ENCODE data around the gene DPYSL5.
"Not testable (repeated sequence)": the region's sequence is repeated elsewhere in the genome, so short reads cannot be mapped to it uniquely, and the experiment has no call there.

DNA sequence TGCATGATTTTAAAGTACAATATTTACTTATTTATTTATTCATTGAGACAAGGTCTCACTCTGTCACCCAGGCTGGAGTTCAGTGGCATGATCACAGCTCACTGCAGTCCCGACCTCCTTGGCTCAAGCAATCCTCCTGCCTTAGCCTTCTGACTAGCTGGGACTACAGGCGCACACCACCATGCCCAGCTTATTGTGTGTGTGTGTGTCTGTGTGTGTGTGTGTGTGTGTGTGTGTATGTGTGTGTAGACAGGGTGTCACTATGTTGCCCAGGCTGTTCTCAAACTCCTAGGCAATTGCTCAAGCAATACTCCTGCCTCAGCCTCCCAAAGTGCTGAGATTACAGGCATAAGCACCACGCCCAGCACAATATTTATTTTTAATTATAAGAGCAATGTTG is 34.3 kb downstream of the DPYSL5 start:
- not testable (repeated sequence) for TF ChIP-seq CTCF (IDR thresholded peaks at IDR 0.05; ENCODE audit: low read depth, low read length); EZH2phosphoT487 (IDR thresholded peaks at IDR 0.05; ENCODE audit: low read depth)
